ENCODE results near the gene OVOL2.

OVOL2 gene

GRCh38 chr20:18006684-18007083 lies 51.0 kb downstream of the OVOL2 start:
- Histone ChIP-seq H3K36me3 (ENCODE audit: control insufficient read depth in 1 of 2, insufficient read depth in 2 of 2, low read depth in 1 of 2, low read length in 2 of 2) (no peaks in the 10 kb centered on the region), H3K9ac (ENCODE audit: low read length) (no peak overlapping the region), H3K18ac (ENCODE audit: low read depth in 1 of 2, low read length in 2 of 2) (no peak overlapping the region), H3K79me1 (replicated peaks; ENCODE audit: low read length, poor library complexity, severe bottlenecking) (no peaks in the 10 kb centered on the region), H2BK120ac (ENCODE audit: low read depth, low read length) (no peak overlapping the region), H3K4me2 (ENCODE audit: low read length, poor library complexity, severe bottlenecking) (no peak overlapping the region), H3K4ac (ENCODE audit: low read depth in 1 of 2, low read length in 2 of 2) (no peak overlapping the region), H3K4me3 (ENCODE audit: insufficient read depth in 1 of 2, low read depth in 1 of 2, low read length in 2 of 2) (no peak overlapping the region), H2BK5ac (ENCODE audit: low read depth, low read length, poor library complexity, severe bottlenecking) (no peak overlapping the region), H4K91ac (ENCODE audit: low read length) (no peak overlapping the region), H3K14ac (ENCODE audit: low read length in 2 of 2) (no peak overlapping the region), H2AK5ac (ENCODE audit: low read length, severe bottlenecking) (no peak overlapping the region), H3K27me3 (ENCODE audit: control insufficient read depth in 1 of 2, insufficient read depth in 1 of 2, low read length in 2 of 2) (peaks cover 0 to 29% of the 10 kb centered on the region in 2 experiments), H2AFZ (ENCODE audit: low read depth, low read length) (no peak overlapping the region), H2BK12ac (ENCODE audit: low read length in 2 of 2) (no peak overlapping the region), H4K8ac (ENCODE audit: low read length) (no peak overlapping the region), H3K23ac (ENCODE audit: low read length in 2 of 2) (no peak overlapping the region), H3K9me3 (ENCODE audit: control insufficient read depth, low read length) (no peaks in the 10 kb centered on the region), H3K27ac (ENCODE audit: low read length, poor library complexity, severe bottlenecking) (no peak overlapping the region), H3K4me1 (ENCODE audit: control insufficient read depth, insufficient read depth, low read depth, low read length) (peaks cover 3% of the 10 kb centered on the region), H2BK15ac (ENCODE audit: low read depth, poor library complexity, severe bottlenecking) (no peak overlapping the region)
- 94% methylated on average over 5 of the region's 7 CpGs for WGBS
- no peak for DNase-seq

- Histone ChIP-seq H3K79me1 (replicated peaks; ENCODE audit: low read length, poor library complexity, severe bottlenecking) (no peaks in the 10 kb centered on the region), H3K36me3 (ENCODE audit: control insufficient read depth in 1 of 2, insufficient read depth in 2 of 2, low read depth in 1 of 2, low read length in 2 of 2) (no peaks in the 10 kb centered on the region), H2BK12ac (ENCODE audit: low read length in 2 of 2) (no peak overlapping the region), H2AFZ (ENCODE audit: low read depth, low read length) (no peak overlapping the region), H2AK5ac (ENCODE audit: low read length, severe bottlenecking) (no peak overlapping the region), H3K27me3 (ENCODE audit: control insufficient read depth in 1 of 2, insufficient read depth in 1 of 2, low read length in 2 of 2) (peaks cover 0 to 23% of the 10 kb centered on the region in 2 experiments), H3K4ac (ENCODE audit: low read depth in 1 of 2, low read length in 2 of 2) (no peak overlapping the region), H3K18ac (ENCODE audit: low read depth in 1 of 2, low read length in 2 of 2) (no peak overlapping the region), H3K9ac (ENCODE audit: low read length) (no peak overlapping the region), H3K14ac (ENCODE audit: low read length in 2 of 2) (no peak overlapping the region), H3K9me3 (ENCODE audit: control insufficient read depth, low read length) (no peaks in the 10 kb centered on the region), H2BK120ac (ENCODE audit: low read depth, low read length) (no peak overlapping the region), H3K23ac (ENCODE audit: low read length in 2 of 2) (no peak overlapping the region), H3K27ac (ENCODE audit: low read length, poor library complexity, severe bottlenecking) (no peak overlapping the region), H3K4me2 (ENCODE audit: low read length, poor library complexity, severe bottlenecking) (no peak overlapping the region), H3K4me3 (ENCODE audit: insufficient read depth in 1 of 2, low read depth in 1 of 2, low read length in 2 of 2) (no peak overlapping the region), H2BK15ac (ENCODE audit: low read depth, poor library complexity, severe bottlenecking) (no peak overlapping the region), H4K91ac (ENCODE audit: low read length) (peak overlapping the region; percentile 48), H2BK5ac (ENCODE audit: low read depth, low read length, poor library complexity, severe bottlenecking) (no peak overlapping the region), H4K8ac (ENCODE audit: low read length) (no peak overlapping the region), H3K4me1 (ENCODE audit: control insufficient read depth, insufficient read depth, low read depth, low read length) (peaks cover 3% of the 10 kb centered on the region)
- 6% methylated on average over 4 of the region's 6 CpGs for WGBS
- peak; percentile 67 for DNase-seq
These were observed 51.7 kb downstream of the OVOL2 start for GRCh38 chr20:18005990-18006364.

- peak overlapping the region; percentile 87 to 90 for H2BK12ac ChIP-seq (ENCODE audit: low read length in 2 of 2)
- peak overlapping the region; percentile 56 for H2BK15ac ChIP-seq (ENCODE audit: low read depth, poor library complexity, severe bottlenecking)
- H2BK120ac ChIP-seq (ENCODE audit: low read depth, low read length) = no peak overlapping the region
- no peak overlapping the region for H2AFZ ChIP-seq (ENCODE audit: low read depth, low read length)
- peak overlapping the region; percentile 45 for H4K8ac ChIP-seq (ENCODE audit: low read length)
- no peak overlapping the region for H3K4me2 ChIP-seq (ENCODE audit: low read length, poor library complexity, severe bottlenecking)
- H3K79me1 ChIP-seq (replicated peaks; ENCODE audit: low read length, poor library complexity, severe bottlenecking) = no peaks in the 10 kb centered on the region
- H3K9me3 ChIP-seq (ENCODE audit: control insufficient read depth, low read length) = no peaks in the 10 kb centered on the region
- H3K4me1 ChIP-seq (ENCODE audit: control insufficient read depth, insufficient read depth, low read depth, low read length) = peaks cover 3% of the 10 kb centered on the region
- H3K4ac ChIP-seq (ENCODE audit: low read depth in 1 of 2, low read length in 2 of 2) = peak overlapping the region; percentile 37 to 69
- no peaks in the 10 kb centered on the region for H3K36me3 ChIP-seq (ENCODE audit: control insufficient read depth in 1 of 2, insufficient read depth in 2 of 2, low read depth in 1 of 2, low read length in 2 of 2)
- peak overlapping the region; percentile 84 for H4K91ac ChIP-seq (ENCODE audit: low read length)
- 65% methylated on average over 21 of the region's 21 CpGs for WGBS
- no peak overlapping the region for H3K4me3 ChIP-seq (ENCODE audit: insufficient read depth in 1 of 2, low read depth in 1 of 2, low read length in 2 of 2)
- peak overlapping the region; percentile 34 to 84 for H3K18ac ChIP-seq (ENCODE audit: low read depth in 1 of 2, low read length in 2 of 2)
- H3K14ac ChIP-seq (ENCODE audit: low read length in 2 of 2) = peak overlapping the region in 1 of 2 experiments; percentile 49
- H3K9ac ChIP-seq (ENCODE audit: low read length) = no peak overlapping the region
- no peak overlapping the region for H3K23ac ChIP-seq (ENCODE audit: low read length in 2 of 2)
- peaks cover 0 to 23% of the 10 kb centered on the region in 2 experiments for H3K27me3 ChIP-seq (ENCODE audit: control insufficient read depth in 1 of 2, insufficient read depth in 1 of 2, low read length in 2 of 2)
- H2AK5ac ChIP-seq (ENCODE audit: low read length, severe bottlenecking) = no peak overlapping the region
- H3K27ac ChIP-seq (ENCODE audit: low read length, poor library complexity, severe bottlenecking) = no peak overlapping the region
- H2BK5ac ChIP-seq (ENCODE audit: low read depth, low read length, poor library complexity, severe bottlenecking) = no peak overlapping the region
- no peak for DNase-seq
These were observed 52.3 kb downstream of the OVOL2 start for GRCh38 chr20:18005170-18005989.

DNA sequence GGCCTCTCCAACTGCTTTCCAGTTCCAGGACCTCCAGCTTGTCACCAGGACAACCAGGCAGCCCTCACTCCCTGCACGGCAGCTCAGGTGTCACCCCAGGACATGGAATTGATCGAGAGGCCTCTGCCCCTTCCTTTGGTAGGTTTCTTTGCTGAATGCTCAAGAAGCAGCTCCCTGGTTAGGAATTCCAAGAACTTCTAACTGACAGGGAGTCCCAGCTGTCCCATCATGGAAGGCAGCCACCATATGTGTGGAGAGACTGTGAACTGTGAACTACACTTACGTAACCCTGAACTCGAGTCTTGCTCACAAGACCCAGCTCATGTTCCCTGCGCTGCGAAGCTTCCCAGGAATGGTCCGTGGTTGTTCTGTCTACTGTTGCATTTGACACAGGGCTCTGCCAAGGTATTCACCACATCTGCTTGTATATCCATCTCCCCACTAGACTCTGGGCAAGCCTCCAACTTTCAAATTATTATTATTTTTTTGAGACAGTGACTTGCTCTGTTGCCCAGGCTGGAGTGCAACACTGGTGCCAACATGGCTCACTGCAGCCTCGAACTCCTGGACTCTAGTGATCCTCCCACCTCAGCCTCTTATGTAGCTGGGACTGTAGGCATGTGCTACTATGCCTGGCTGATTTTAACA lies 53.2 kb downstream of the OVOL2 start:
- Histone ChIP-seq H2BK15ac (ENCODE audit: low read depth, poor library complexity, severe bottlenecking) (no peak overlapping the region), H3K4me1 (ENCODE audit: control insufficient read depth, insufficient read depth, low read depth, low read length) (peaks cover 3% of the 10 kb centered on the region), H3K4me2 (ENCODE audit: low read length, poor library complexity, severe bottlenecking) (no peak overlapping the region), H2BK12ac (ENCODE audit: low read length in 2 of 2) (peak overlapping the region in 1 of 2 experiments; percentile 10), H3K36me3 (ENCODE audit: control insufficient read depth in 1 of 2, insufficient read depth in 2 of 2, low read depth in 1 of 2, low read length in 2 of 2) (no peaks in the 10 kb centered on the region), H3K4me3 (ENCODE audit: insufficient read depth in 1 of 2, low read depth in 1 of 2, low read length in 2 of 2) (no peak overlapping the region), H3K18ac (ENCODE audit: low read depth in 1 of 2, low read length in 2 of 2) (no peak overlapping the region), H3K9me3 (ENCODE audit: control insufficient read depth, low read length) (no peaks in the 10 kb centered on the region), H2AK5ac (ENCODE audit: low read length, severe bottlenecking) (no peak overlapping the region), H3K23ac (ENCODE audit: low read length in 2 of 2) (no peak overlapping the region), H3K4ac (ENCODE audit: low read depth in 1 of 2, low read length in 2 of 2) (no peak overlapping the region), H2AFZ (ENCODE audit: low read depth, low read length) (no peak overlapping the region), H3K14ac (ENCODE audit: low read length in 2 of 2) (no peak overlapping the region), H3K9ac (ENCODE audit: low read length) (no peak overlapping the region), H4K91ac (ENCODE audit: low read length) (no peak overlapping the region), H3K27me3 (ENCODE audit: control insufficient read depth in 1 of 2, insufficient read depth in 1 of 2, low read length in 2 of 2) (peaks cover 0 to 26% of the 10 kb centered on the region in 2 experiments), H2BK120ac (ENCODE audit: low read depth, low read length) (no peak overlapping the region), H2BK5ac (ENCODE audit: low read depth, low read length, poor library complexity, severe bottlenecking) (no peak overlapping the region), H3K79me1 (replicated peaks; ENCODE audit: low read length, poor library complexity, severe bottlenecking) (no peaks in the 10 kb centered on the region), H4K8ac (ENCODE audit: low read length) (no peak overlapping the region), H3K27ac (ENCODE audit: low read length, poor library complexity, severe bottlenecking) (no peak overlapping the region)
- DNase-seq = peak; percentile 55
- 86% methylated on average over 8 of the region's 8 CpGs for WGBS

Measured in mesenchymal stem cell (in vitro differentiated cells and primary cell).